H1 (cell line): ENCODE data around the gene HLA-C.

ENCODE experiments used
- CEBPB ChIP-seq: IDR thresholded peaks from 2 replicates; pipeline ENCODE4 v1.6.1; 2012; ENCODE audit warnings: low read depth, low read length
- CHD7 ChIP-seq: fragments of 300-600 bp; sonication (generic); IDR thresholded peaks from 2 replicates; pipeline ENCODE4 v1.7.1; 2012; ENCODE audit warnings: low read length, moderate library complexity, mild to moderate bottlenecking, inconsistent platforms; ENCODE audit not compliant: insufficient replicate concordance
- CTCF ChIP-seq, 3 experiments: IDR thresholded peaks; 1 replicate in 2 of 3; 2 replicates in 1 of 3; pipeline versions ENCODE4 v1.5.1 to v1.6.1; 2011; ENCODE audit warnings: low read length in 3 of 3, mild to moderate bottlenecking in 3 of 3, inconsistent platforms in 2 of 3, low read depth in 1 of 3, moderate library complexity in 1 of 3; ENCODE audit not compliant: insufficient read depth in 1 of 3; ENCODE audit errors: control extremely low read depth in 1 of 3
- EZH2 ChIP-seq: fragments of 200-600 bp; sonication (generic); IDR thresholded peaks from 2 replicates; pipeline ENCODE4 v1.7.1; 2012; ENCODE audit warnings: low read depth, mild to moderate bottlenecking, moderate library complexity, low read length, inconsistent platforms; ENCODE audit not compliant: severe bottlenecking
- JUN ChIP-seq: IDR thresholded peaks from 2 replicates; pipeline ENCODE4 v1.6.1; 2011; ENCODE audit warnings: low read depth, mild to moderate bottlenecking, improper control_type of control experiment, low read length
- PHF8 ChIP-seq: fragments of 200-600 bp; sonication (generic); conservative IDR thresholded peaks from 2 replicates; pipeline ENCODE4 v1.7.1; 2012; ENCODE audit warnings: low read depth, mild to moderate bottlenecking, inconsistent platforms, low read length, moderate library complexity
- POLR2A ChIP-seq, 2 experiments: IDR thresholded peaks; 1 replicate in 1 of 2; 2 replicates in 1 of 2; pipeline ENCODE4 v1.6.1; 2011; ENCODE audit warnings: low read depth in 2 of 2, low read length in 2 of 2, mild to moderate bottlenecking in 2 of 2; ENCODE audit errors: control extremely low read depth in 1 of 2
- POLR2AphosphoS5 ChIP-seq: IDR thresholded peaks from 2 replicates; pipeline ENCODE4 v1.6.1; 2011; ENCODE audit warnings: low read depth, low read length
- SIN3A ChIP-seq, 2 experiments: IDR thresholded peaks in 1 of 2; conservative IDR thresholded peaks in 1 of 2; 2 replicates each; pipeline ENCODE4 v1.6.1; 2011 to 2012; ENCODE audit warnings: low read length in 2 of 2, improper control_type of control experiment in 1 of 2, low read depth in 1 of 2, mild to moderate bottlenecking in 1 of 2
- YY1 ChIP-seq: IDR thresholded peaks from 2 replicates; pipeline ENCODE4 v1.6.1; 2011; ENCODE audit warnings: low read depth, mild to moderate bottlenecking, low read length
- ZNF274 ChIP-seq: IDR thresholded peaks from 2 replicates; pipeline ENCODE4 v1.7.0; 2012; ENCODE audit warnings: low read length, borderline replicate concordance; ENCODE audit errors: extremely low read depth
- TF ChIP-seq, protein P1 (sequence below): IDR thresholded peaks from 2 replicates; pipeline ENCODE4 v1.6.1; 2012; ENCODE audit warnings: inconsistent platforms
- TF ChIP-seq, protein P2 (sequence below): IDR thresholded peaks from 2 replicates; pipeline ENCODE4 v1.6.1; 2011; ENCODE audit warnings: low read depth, mild to moderate bottlenecking, low read length; ENCODE audit not compliant: insufficient read depth

- TF ChIP-seq JUN: no peak
- no peak for TF ChIP-seq EZH2
- TF ChIP-seq, protein P1, sequence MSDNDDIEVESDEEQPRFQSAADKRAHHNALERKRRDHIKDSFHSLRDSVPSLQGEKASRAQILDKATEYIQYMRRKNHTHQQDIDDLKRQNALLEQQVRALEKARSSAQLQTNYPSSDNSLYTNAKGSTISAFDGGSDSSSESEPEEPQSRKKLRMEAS: no peak
- TF ChIP-seq, protein P2, sequence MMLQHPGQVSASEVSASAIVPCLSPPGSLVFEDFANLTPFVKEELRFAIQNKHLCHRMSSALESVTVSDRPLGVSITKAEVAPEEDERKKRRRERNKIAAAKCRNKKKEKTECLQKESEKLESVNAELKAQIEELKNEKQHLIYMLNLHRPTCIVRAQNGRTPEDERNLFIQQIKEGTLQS: no peak
- TF ChIP-seq CEBPB: no peak
- no peak for TF ChIP-seq SIN3A (conservative IDR thresholded peaks at IDR 0.05 in 1 of 2, IDR thresholded peaks at IDR 0.05 in 1 of 2; ENCODE audit: low read depth in 1 of 2, low read length in 2 of 2)
- no peak for TF ChIP-seq ZNF274
- no peak for TF ChIP-seq PHF8
- no peak for TF ChIP-seq CHD7
- TF ChIP-seq POLR2A (IDR thresholded peaks at IDR 0.05; ENCODE audit: control extremely low read depth in 1 of 2, low read depth in 2 of 2, low read length in 2 of 2): no peak
- TF ChIP-seq YY1: no peak
- no peak for TF ChIP-seq POLR2AphosphoS5
- no peak for TF ChIP-seq CTCF (IDR thresholded peaks at IDR 0.05; ENCODE audit: control extremely low read depth in 1 of 3, insufficient read depth in 1 of 3, low read depth in 1 of 3, low read length in 3 of 3)
Observed at GRCh38 chr6:31299947-31300346, 28.1 kb upstream of the HLA-C start.
